H1 (cell line): Measurements from ENCODE around the gene NF1. TPM values are rescaled to one million over a fixed set of nuclear protein-coding genes. Genes with fewer than 3 reads are reported as not detected.

Source experiments
- CTCF ChIA-PET: fragments of 300-600 bp; sonication (Branson Sonifier 250); formaldehyde crosslinking; loops from one replicate; lab custom pipeline; 2021; ENCODE audit not compliant: partially characterized antibody; lab: Charles Lee
- POLR2A ChIA-PET: fragments of 300-600 bp; sonication (Branson Sonifier 250); formaldehyde crosslinking; loops from one replicate; lab custom pipeline; 2021; ENCODE audit warnings: inconsistent platforms; ENCODE audit not compliant: partially characterized antibody; lab: Charles Lee
- DNase-seq, 2 experiments: peaks; one replicate each; pipeline versions ENCODE4 v3.0.0 to v3.0.0-alpha.2; 2010 to 2022; ENCODE audit warnings: low spot score in 2 of 2, low read depth in 1 of 2, mixed read lengths in 1 of 2
- FAIRE-seq: peaks from 2 replicates; lab custom pipeline; 2011; peaks lifted over from hg19 to GRCh38; lab: Jason Lieb, UNC
- H2AFZ ChIP-seq: 2 replicates; pipeline ENCODE4 v1.8.1; 2012; ENCODE audit warnings: low read length, inconsistent platforms
- H2AK5ac ChIP-seq: 2 replicates; pipeline ENCODE4 v1.6.1; 2013; ENCODE audit warnings: low read depth, low read length
- H2BK120ac ChIP-seq: replicated peaks from 2 replicates; pipeline ENCODE3; 2013; ENCODE audit warnings: low read depth, low read length, inconsistent platforms
- H2BK12ac ChIP-seq: 2 replicates; pipeline ENCODE4 v1.6.1; 2013; ENCODE audit warnings: low read depth, low read length
- H2BK15ac ChIP-seq: 2 replicates; pipeline ENCODE4 v1.6.1; 2013; ENCODE audit warnings: low read length
- H2BK20ac ChIP-seq: 2 replicates; pipeline ENCODE4 v1.6.1; 2013; ENCODE audit warnings: low read length
- H2BK5ac ChIP-seq: 2 replicates; pipeline ENCODE4 v1.6.1; 2013; ENCODE audit warnings: low read depth, low read length
- H3K14ac ChIP-seq: 2 replicates; pipeline ENCODE4 v1.6.1; 2013; ENCODE audit warnings: inconsistent platforms; ENCODE audit not compliant: insufficient read length
- H3K18ac ChIP-seq: 2 replicates; pipeline ENCODE4 v1.6.1; 2013; ENCODE audit warnings: low read length; ENCODE audit errors: extremely low read depth
- H3K23ac ChIP-seq: 2 replicates; pipeline ENCODE4 v1.6.1; 2013; ENCODE audit warnings: inconsistent platforms; ENCODE audit not compliant: insufficient read length
- H3K23me2 ChIP-seq: 2 replicates; pipeline ENCODE4 v1.6.1; 2013; ENCODE audit warnings: low read depth, low read length
- H3K27ac ChIP-seq: 2 replicates; pipeline ENCODE4 v1.6.1; 2011; ENCODE audit warnings: low read depth, low read length, inconsistent platforms
- H3K27me3 ChIP-seq, 4 experiments: replicated peaks in 1 of 4; 1 replicate in 1 of 4; 2 replicates in 3 of 4; pipeline versions ENCODE4 v1.6.1 to v1.8.1; 2011 to 2013; ENCODE audit warnings: low read length in 3 of 4, mild to moderate bottlenecking in 3 of 4, inconsistent platforms in 2 of 4, mixed read lengths in 2 of 4, moderate library complexity in 1 of 4; ENCODE audit not compliant: control insufficient read depth in 3 of 4, insufficient read depth in 3 of 4; ENCODE audit errors: extremely low read depth in 1 of 4
- H3K36me3 ChIP-seq, 4 experiments: 2 replicates each; pipeline versions ENCODE4 v1.6.1 to v1.8.1; 2011 to 2013; ENCODE audit warnings: mild to moderate bottlenecking in 4 of 4, low read length in 3 of 4, moderate library complexity in 2 of 4, control low read depth in 1 of 4, inconsistent platforms in 1 of 4; ENCODE audit not compliant: insufficient read depth in 4 of 4, control insufficient read depth in 2 of 4
- H3K4ac ChIP-seq: replicated peaks from 2 replicates; pipeline ENCODE3; 2013; ENCODE audit warnings: low read length, low read depth, mixed read lengths, inconsistent platforms; ENCODE audit not compliant: insufficient read length
- H3K4me1 ChIP-seq, 4 experiments: replicated peaks in 1 of 4; 1 replicate in 1 of 4; 2 replicates in 3 of 4; pipeline versions ENCODE4 v1.6.1 to v1.8.1; 2011 to 2013; ENCODE audit warnings: low read length in 3 of 4, inconsistent platforms in 2 of 4, mixed read lengths in 1 of 4; ENCODE audit not compliant: insufficient read depth in 4 of 4, control insufficient read depth in 3 of 4
- H3K4me2 ChIP-seq, 2 experiments: 2 replicates each; pipeline versions ENCODE4 v1.6.1 to v1.8.1; 2011 to 2013; ENCODE audit warnings: low read depth in 2 of 2, low read length in 2 of 2, control low read depth in 1 of 2, inconsistent platforms in 1 of 2, mild to moderate bottlenecking in 1 of 2; ENCODE audit not compliant: insufficient read depth in 1 of 2
- H3K4me3 ChIP-seq, 4 experiments: fragments of 200-600, 300-600 bp in 1 of 4; sonication (generic), shearing (Covaris generic), sonication (Bioruptor Twin) in 1 of 4; 2 replicates each; pipeline versions ENCODE4 v1.5.1 to v1.8.1; 2011 to 2016; ENCODE audit warnings: low read length in 4 of 4, low read depth in 3 of 4, control low read depth in 2 of 4, inconsistent platforms in 2 of 4, mild to moderate bottlenecking in 2 of 4, mixed read lengths in 1 of 4, moderate library complexity in 1 of 4; ENCODE audit not compliant: insufficient read depth in 2 of 4; ENCODE audit errors: extremely low read depth in 1 of 4
- H3K56ac ChIP-seq: replicated peaks from 2 replicates; pipeline ENCODE3; 2013; ENCODE audit warnings: low read depth, mild to moderate bottlenecking, mixed read lengths, low read length, inconsistent platforms; ENCODE audit not compliant: insufficient read length
- H3K79me1 ChIP-seq: 2 replicates; pipeline ENCODE4 v1.6.1; 2013; ENCODE audit warnings: low read depth, low read length, control low read depth
- H3K79me2 ChIP-seq, 2 experiments: 2 replicates each; pipeline versions ENCODE4 v1.6.1 to v1.8.1; 2012 to 2013; ENCODE audit warnings: low read length in 2 of 2, mild to moderate bottlenecking in 2 of 2, inconsistent platforms in 1 of 2; ENCODE audit not compliant: insufficient read depth in 2 of 2, control insufficient read depth in 1 of 2
- H3K9ac ChIP-seq, 4 experiments: replicated peaks in 1 of 4; 1 replicate in 1 of 4; 2 replicates in 3 of 4; pipeline versions ENCODE4 v1.6.1 to v1.8.1; 2011 to 2013; ENCODE audit warnings: low read depth in 3 of 4, low read length in 3 of 4, control low read depth in 2 of 4, mild to moderate bottlenecking in 2 of 4, moderate library complexity in 2 of 4, inconsistent platforms in 1 of 4; ENCODE audit errors: extremely low read depth in 1 of 4
- H3K9me3 ChIP-seq, 2 experiments: 2 replicates each; pipeline versions ENCODE4 v1.6.1 to v1.8.1; 2012 to 2013; ENCODE audit warnings: mild to moderate bottlenecking in 2 of 2, moderate library complexity in 2 of 2, control low read depth in 1 of 2, inconsistent platforms in 1 of 2, low read depth in 1 of 2, low read length in 1 of 2, mixed read lengths in 1 of 2; ENCODE audit not compliant: insufficient read depth in 2 of 2
- H4K20me1 ChIP-seq, 2 experiments: replicated peaks in 1 of 2; 2 replicates each; pipeline versions ENCODE3 to v1.8.1; 2011 to 2013; ENCODE audit warnings: inconsistent platforms in 2 of 2, low read length in 2 of 2, mild to moderate bottlenecking in 1 of 2; ENCODE audit not compliant: insufficient read depth in 2 of 2, control insufficient read depth in 1 of 2
- H4K5ac ChIP-seq: 2 replicates; pipeline ENCODE4 v1.6.1; 2013; ENCODE audit warnings: low read length, low read depth, mixed read lengths, inconsistent platforms; ENCODE audit not compliant: insufficient read length
- H4K8ac ChIP-seq: 2 replicates; pipeline ENCODE4 v1.8.0; 2013; ENCODE audit warnings: mild to moderate bottlenecking, moderate library complexity, low read length, inconsistent platforms; ENCODE audit not compliant: insufficient read depth; ENCODE audit errors: extremely low read depth
- H4K91ac ChIP-seq: replicated peaks from 2 replicates; pipeline ENCODE3; 2013; ENCODE audit warnings: low read length, mixed read lengths, inconsistent platforms; ENCODE audit not compliant: insufficient read length
- EGR1 ChIP-seq: IDR thresholded peaks from 2 replicates; pipeline ENCODE4 v1.6.1; 2011; ENCODE audit warnings: low read depth, low read length, borderline replicate concordance
- EP300 ChIP-seq, 2 experiments: IDR thresholded peaks; 1 replicate in 1 of 2; 2 replicates in 1 of 2; pipeline ENCODE4 v1.6.1; 2011 to 2012; ENCODE audit warnings: low read depth in 2 of 2, low read length in 2 of 2, mild to moderate bottlenecking in 2 of 2, borderline replicate concordance in 1 of 2, inconsistent platforms in 1 of 2, moderate library complexity in 1 of 2
- HDAC2 ChIP-seq, 2 experiments: fragments of 300-600 bp in 1 of 2; sonication (generic) in 1 of 2; IDR thresholded peaks; 2 replicates each; pipeline ENCODE4 v1.6.1; 2011 to 2012; ENCODE audit warnings: low read depth in 2 of 2, low read length in 2 of 2, mild to moderate bottlenecking in 2 of 2, moderate library complexity in 2 of 2, borderline replicate concordance in 1 of 2, inconsistent platforms in 1 of 2
- JUN ChIP-seq: IDR thresholded peaks from 2 replicates; pipeline ENCODE4 v1.6.1; 2011; ENCODE audit warnings: low read depth, mild to moderate bottlenecking, improper control_type of control experiment, low read length
- KDM4A ChIP-seq: IDR thresholded peaks from one replicate; pipeline ENCODE4 v1.7.1; 2012; ENCODE audit warnings: low read depth, mild to moderate bottlenecking, moderate library complexity, low read length, inconsistent platforms; ENCODE audit not compliant: severe bottlenecking
- KDM5A ChIP-seq: fragments of 200-600 bp; IDR thresholded peaks from 2 replicates; pipeline ENCODE4 v1.7.1; 2012; ENCODE audit warnings: mild to moderate bottlenecking, low read length, inconsistent platforms, mixed read lengths
- POLR2A ChIP-seq, 2 experiments: IDR thresholded peaks; 1 replicate in 1 of 2; 2 replicates in 1 of 2; pipeline ENCODE4 v1.6.1; 2011; ENCODE audit warnings: low read depth in 2 of 2, low read length in 2 of 2, mild to moderate bottlenecking in 2 of 2; ENCODE audit errors: control extremely low read depth in 1 of 2
- SP1 ChIP-seq: IDR thresholded peaks from 2 replicates; pipeline ENCODE4 v1.6.1; 2011; ENCODE audit warnings: low read depth, low read length
- SUZ12 ChIP-seq: fragments of 200-600 bp; sonication (generic); IDR thresholded peaks from 2 replicates; pipeline ENCODE4 v1.6.1; 2012; ENCODE audit warnings: mild to moderate bottlenecking, inconsistent platforms, low read length, moderate library complexity, mixed read lengths
- TBP ChIP-seq: IDR thresholded peaks from 2 replicates; pipeline ENCODE4 v1.6.1; 2011; ENCODE audit warnings: low read depth, low read length, improper control_type of control experiment
- ZNF274 ChIP-seq: IDR thresholded peaks from 2 replicates; pipeline ENCODE4 v1.7.0; 2012; ENCODE audit warnings: low read length, borderline replicate concordance; ENCODE audit errors: extremely low read depth
- polyA plus RNA-seq, 7 experiments: library from polyadenylated mRNA; depleted of rRNA in 3 of 7; stranded (reverse) in 5 of 7; unstranded in 2 of 7; fragments of >200 nt in 5 of 7; fragments of 200-250 nt in 2 of 7; gene quantifications; 1 replicate in 5 of 7; 2 replicates in 1 of 7; 4 replicates in 1 of 7; pipeline versions ENCODE4 v1.2.1 to v1.2.3, GENCODE V29; 2011 to 2013; ENCODE audit warnings: missing spikeins in 2 of 7, mixed read lengths in 2 of 7
- total RNA-seq: library from RNA; stranded (reverse); fragmentation: NEBNext Ultra II Directional; extraction: Animal tissue kit (Norgen Biotek cat#: 25700); gene quantifications from 2 replicates; pipeline ENCODE4 v1.2.1, GENCODE V29; 2021
- TF ChIP-seq, protein P1 (sequence below): IDR thresholded peaks from 2 replicates; pipeline ENCODE4 v1.6.1; 2012; ENCODE audit warnings: inconsistent platforms

NF1 gene
- total and polyA plus RNA-seq, 2 of the 8 experiments (the other 6 are each of a cell fraction or from before 2014, with no cell fraction given): 19.3 to 29.6 TPM

DNA sequence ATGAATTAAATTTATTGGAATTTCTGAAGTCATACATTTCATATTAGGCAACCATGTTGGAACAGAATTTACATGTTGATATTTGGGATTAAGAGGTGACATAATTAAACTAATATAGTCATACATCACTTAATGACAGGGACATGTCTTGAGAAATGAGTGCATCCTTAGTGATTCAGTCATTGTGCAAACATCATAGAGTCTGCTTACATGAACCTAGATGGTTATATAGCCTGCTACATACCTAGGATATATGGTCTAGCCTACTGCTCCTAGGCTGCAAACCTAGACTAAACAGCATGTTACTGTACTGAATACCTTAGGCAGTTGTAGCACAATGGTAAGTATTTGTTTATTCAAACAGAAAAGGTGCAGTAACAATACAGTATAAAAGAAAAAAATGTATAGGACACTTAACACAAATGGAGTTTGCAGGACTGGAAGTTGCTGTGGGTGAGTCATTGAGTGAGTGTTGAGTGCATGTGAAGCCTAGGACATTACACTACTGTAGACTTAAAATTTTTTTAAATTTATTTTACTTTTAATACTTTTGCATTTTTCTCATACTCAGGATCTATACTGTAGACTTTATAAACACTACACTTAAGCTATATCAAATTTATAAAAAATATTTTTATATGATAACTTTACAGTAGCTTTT lies 116.7 kb downstream of the NF1 start:
- H2BK20ac ChIP-seq: no peak overlapping the region
- H4K91ac ChIP-seq: no peak overlapping the region
- no peak for DNase-seq
- H3K9me3 ChIP-seq: no peaks in the 10 kb centered on the region
- no peaks in the 10 kb centered on the region for H3K23me2 ChIP-seq
- H2BK120ac ChIP-seq: no peak overlapping the region
- no peak overlapping the region for H2AK5ac ChIP-seq
- H3K27ac ChIP-seq: no peak overlapping the region
- no peak overlapping the region for H4K8ac ChIP-seq
- no peak overlapping the region for H2BK12ac ChIP-seq
- no peak for FAIRE-seq
- H3K23ac ChIP-seq: no peak overlapping the region
- no peak overlapping the region for H3K14ac ChIP-seq
- no peaks in the 10 kb centered on the region; a peak in 1 of 8 replicates for H3K36me3 ChIP-seq
- no peak overlapping the region for H3K4me3 ChIP-seq
- H3K18ac ChIP-seq: no peak overlapping the region
- no peaks in the 10 kb centered on the region for H3K79me2 ChIP-seq
- no peaks in the 10 kb centered on the region for H3K79me1 ChIP-seq
- no peak overlapping the region for H4K5ac ChIP-seq
- no peak overlapping the region for H3K9ac ChIP-seq
- no peaks in the 10 kb centered on the region for H3K27me3 ChIP-seq
- no peaks in the 10 kb centered on the region for H3K4me1 ChIP-seq
- H2AFZ ChIP-seq: no peak overlapping the region
- POLR2A ChIA-PET: no interaction called here
- H3K56ac ChIP-seq: no peak overlapping the region
- H3K4me2 ChIP-seq: no peak overlapping the region
- H2BK5ac ChIP-seq: no peak overlapping the region
- CTCF ChIA-PET: interaction anchor here (0.7 kb wide), 1 partner anchor 287 kb away, joined by 3 read pairs; no protein-coding TSS in a partner anchor
- H3K4ac ChIP-seq: no peak overlapping the region
- no peaks in the 10 kb centered on the region for H4K20me1 ChIP-seq
- H2BK15ac ChIP-seq: no peak overlapping the region
- TF ChIP-seq EP300 (IDR thresholded peaks at IDR 0.05; ENCODE audit: borderline replicate concordance in 1 of 2, low read depth in 2 of 2, low read length in 2 of 2) (no peak), KDM4A (no peak), JUN (no peak), KDM5A (no peak), TBP (no peak), ZNF274 (no peak), SUZ12 (no peak), EGR1 (no peak), HDAC2 (IDR thresholded peaks at IDR 0.05; ENCODE audit: borderline replicate concordance in 1 of 2, low read depth in 2 of 2, low read length in 2 of 2) (no peak), POLR2A (IDR thresholded peaks at IDR 0.05; ENCODE audit: control extremely low read depth in 1 of 2, low read depth in 2 of 2, low read length in 2 of 2) (no peak), SP1 (no peak)
- TF ChIP-seq, protein P1, sequence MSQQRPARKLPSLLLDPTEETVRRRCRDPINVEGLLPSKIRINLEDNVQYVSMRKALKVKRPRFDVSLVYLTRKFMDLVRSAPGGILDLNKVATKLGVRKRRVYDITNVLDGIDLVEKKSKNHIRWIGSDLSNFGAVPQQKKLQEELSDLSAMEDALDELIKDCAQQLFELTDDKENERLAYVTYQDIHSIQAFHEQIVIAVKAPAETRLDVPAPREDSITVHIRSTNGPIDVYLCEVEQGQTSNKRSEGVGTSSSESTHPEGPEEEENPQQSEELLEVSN: no peak
